GM18951 (cell line): ENCODE measurements around the gene MIB2.

ENCODE experiments used
- POLR2A ChIP-seq: IDR thresholded peaks from 4 replicates; pipeline ENCODE4 v1.6.1; 2011; ENCODE audit warnings: mild to moderate bottlenecking; ENCODE audit not compliant: insufficient read length, insufficient read depth; ENCODE audit errors: extremely low read depth
- in situ Hi-C: fragments of 300-500 bp; cut with MboI; formaldehyde crosslinking; loops from one replicate; pipeline ENCODE4 v1.12.0; 2022; ENCODE audit warnings: low sequenced_read_pairs, mixed read lengths, inconsistent platforms; ENCODE audit not compliant: unreplicated experiment

MIB2 gene

DNA sequence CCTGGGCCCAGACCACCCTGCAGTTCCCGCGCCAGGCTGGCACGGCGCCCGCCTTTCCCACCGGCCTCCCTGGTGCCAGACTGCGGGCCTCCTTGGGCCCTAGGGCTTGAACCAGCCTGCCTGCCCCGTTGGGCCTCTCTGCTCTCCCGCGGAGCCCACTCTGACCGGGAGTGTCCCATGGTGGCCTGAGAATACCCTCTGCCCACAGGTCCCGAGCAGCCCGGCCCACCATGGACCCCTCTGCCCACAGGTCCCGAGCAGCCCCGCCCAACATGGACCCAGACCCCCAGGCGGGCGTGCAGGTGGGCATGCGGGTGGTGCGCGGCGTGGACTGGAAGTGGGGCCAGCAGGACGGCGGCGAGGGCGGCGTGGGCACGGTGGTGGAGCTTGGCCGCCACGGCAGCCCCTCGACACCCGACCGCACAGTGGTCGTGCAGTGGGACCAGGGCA lies 7.9 kb downstream of the MIB2 start:
- in situ Hi-C loops, result no loop called here

DNA sequence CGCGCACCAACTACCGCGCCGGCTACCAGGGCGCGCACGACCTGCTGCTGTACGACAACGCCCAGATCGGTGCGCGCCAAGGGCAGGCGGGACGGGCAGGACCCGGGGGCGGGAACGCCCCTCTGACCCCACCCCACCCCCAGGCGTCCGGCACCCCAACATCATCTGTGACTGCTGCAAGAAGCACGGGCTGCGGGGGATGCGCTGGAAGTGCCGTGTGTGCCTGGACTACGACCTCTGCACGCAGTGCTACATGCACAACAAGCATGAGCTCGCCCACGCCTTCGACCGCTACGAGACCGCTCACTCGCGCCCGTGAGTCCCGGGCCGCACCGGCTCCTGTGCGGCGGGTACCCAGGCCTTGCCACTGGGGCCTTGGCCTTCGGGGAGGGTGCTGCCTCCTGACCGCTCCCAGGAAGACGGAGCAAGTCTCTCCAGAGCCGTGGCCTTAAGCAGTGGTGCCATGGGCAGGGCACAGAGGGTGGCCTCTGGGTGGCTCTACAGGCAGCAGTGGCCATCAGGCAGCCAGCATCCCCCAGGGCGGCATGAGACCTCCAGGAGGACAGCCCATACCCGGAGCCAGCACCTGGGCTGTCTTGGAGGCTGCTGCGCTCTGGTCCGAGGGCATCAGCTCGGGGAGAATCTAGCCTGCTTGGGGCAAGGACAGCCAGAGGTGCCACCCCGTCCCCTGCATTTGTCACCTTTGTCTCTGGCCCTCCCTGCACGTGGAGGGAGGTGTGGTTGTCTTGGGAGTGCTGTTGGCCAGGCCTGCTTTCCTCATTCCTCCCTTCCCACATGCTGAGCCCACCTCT lies 8.5 kb downstream of the MIB2 start:
- in situ Hi-C loops, result no loop called here
- no peak for TF ChIP-seq POLR2A

More for the DNA sequence above, 7.9 kb downstream of the MIB2 start:
- no peak for TF ChIP-seq POLR2A

DNA sequence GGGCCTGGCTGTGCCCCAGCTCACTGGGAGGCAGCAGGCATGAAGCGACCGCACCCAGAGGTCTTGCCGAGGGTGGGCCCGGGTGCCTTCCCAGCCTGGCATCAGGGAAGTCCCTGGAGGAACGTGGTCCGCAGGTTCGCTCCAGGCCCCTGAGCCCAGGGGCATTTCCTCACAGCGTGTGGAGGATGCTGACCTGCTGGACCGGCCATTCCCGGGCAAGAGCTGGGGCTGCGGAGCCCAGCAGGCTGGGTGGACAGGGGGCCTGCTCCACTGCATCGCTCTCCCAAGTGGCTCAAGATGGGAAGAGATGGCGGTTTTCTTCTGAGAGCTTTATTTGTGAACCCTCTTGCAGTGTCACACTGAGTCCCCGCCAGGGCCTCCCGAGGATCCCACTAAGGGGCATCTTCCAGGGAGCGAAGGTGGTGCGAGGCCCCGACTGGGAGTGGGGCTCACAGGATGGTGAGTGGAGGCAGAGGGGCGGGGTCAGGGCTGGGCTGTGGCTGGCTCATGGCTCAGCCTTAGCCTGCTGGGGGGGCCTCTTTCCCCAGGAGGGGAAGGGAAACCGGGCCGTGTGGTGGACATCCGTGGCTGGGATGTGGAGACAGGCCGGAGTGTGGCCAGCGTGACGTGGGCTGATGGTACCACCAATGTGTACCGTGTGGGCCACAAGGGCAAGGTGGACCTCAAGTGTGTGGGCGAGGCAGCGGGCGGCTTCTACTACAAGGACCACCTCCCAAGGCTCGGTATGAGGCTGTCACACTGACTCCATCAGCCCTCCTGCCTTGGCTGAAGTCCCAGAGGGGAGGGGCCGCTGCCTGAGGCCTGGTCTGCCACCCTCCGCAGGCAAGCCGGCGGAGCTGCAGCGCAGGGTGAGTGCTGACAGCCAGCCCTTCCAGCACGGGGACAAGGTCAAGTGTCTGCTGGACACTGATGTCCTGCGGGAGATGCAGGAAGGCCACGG lies 9.4 kb downstream of the MIB2 start:
- no peak for TF ChIP-seq POLR2A
- in situ Hi-C loops, result no loop called here

DNA sequence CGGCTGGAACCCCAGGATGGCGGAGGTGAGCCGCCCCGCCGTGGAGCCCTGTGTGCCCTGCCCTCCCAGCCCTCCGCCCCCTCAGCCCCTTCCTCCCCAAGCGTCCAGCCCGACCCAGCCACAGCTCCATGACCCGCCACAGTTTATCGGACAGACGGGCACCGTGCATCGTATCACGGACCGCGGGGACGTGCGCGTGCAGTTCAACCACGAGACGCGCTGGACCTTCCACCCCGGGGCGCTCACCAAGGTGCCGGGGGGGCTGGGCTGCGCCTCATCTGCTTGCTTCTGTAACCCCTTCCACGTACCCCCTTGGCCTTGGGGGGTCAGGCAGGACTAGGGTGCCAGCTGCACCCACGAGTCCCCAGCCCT lies 10.1 kb downstream of the MIB2 start:
- TF ChIP-seq POLR2A, result no peak
- in situ Hi-C loops, result no loop called here

DNA sequence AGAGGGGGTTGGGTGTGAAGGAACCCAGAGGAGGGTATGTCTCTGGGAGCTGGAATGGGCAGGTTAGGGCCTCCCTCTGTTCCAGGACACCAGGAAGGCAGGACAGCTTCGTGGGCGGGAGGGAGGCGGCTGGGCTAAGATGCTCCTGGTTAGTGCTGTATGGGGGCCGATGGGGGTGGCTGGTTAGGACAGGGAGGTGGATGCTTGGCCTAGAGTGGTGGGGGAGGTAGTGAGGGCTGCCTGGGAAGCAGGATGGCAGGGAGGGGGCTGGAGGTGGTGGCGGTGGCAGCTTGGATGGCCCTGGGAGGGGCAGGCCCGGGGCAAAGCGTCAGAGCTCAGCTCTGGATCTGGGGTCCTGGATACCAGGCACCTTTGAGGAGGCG lies 10.5 kb downstream of the MIB2 start:
- no peak for TF ChIP-seq POLR2A
- in situ Hi-C loops, result no loop called here

DNA sequence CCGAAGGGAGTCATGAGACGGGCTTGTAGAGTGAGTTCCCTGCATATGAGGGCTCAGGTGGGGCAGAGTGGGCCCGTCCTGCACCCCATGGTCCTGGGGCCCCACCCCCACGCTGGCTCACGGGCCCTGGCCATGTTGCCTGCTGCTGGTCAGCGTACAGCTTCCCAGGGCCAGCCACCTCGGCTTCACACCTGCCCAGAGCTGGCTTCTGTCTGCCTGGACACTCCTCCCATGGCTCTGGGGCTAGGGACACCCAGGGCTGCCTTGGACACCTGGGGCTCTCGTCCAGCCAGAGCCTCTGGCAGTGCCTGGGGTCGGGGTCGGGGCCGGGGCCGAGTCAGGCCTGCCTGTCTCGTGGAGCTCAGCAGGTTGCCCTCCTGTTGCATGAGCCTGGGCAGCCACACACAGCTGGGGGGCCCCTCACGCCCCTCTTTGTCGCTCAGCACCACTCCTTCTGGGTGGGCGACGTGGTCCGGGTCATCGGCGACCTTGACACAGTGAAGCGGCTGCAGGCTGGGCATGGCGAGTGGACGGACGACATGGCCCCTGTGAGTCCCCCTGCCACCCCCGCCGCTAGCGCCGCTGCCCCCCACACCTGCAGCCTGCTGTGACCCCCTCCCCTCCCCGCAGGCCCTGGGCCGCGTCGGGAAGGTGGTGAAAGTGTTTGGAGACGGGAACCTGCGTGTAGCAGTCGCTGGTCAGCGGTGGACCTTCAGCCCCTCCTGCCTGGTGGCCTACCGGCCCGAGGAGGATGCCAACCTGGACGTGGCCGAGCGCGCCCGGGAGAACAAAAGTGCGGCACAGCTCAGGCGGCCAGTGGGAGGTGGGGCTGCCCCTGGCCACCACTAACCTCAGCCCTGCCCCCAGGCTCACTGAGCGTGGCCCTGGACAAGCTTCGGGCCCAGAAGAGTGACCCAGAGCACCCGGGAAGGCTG lies 11.2 kb downstream of the MIB2 start:
- in situ Hi-C loops, result no loop called here
- no peak for TF ChIP-seq POLR2A

DNA sequence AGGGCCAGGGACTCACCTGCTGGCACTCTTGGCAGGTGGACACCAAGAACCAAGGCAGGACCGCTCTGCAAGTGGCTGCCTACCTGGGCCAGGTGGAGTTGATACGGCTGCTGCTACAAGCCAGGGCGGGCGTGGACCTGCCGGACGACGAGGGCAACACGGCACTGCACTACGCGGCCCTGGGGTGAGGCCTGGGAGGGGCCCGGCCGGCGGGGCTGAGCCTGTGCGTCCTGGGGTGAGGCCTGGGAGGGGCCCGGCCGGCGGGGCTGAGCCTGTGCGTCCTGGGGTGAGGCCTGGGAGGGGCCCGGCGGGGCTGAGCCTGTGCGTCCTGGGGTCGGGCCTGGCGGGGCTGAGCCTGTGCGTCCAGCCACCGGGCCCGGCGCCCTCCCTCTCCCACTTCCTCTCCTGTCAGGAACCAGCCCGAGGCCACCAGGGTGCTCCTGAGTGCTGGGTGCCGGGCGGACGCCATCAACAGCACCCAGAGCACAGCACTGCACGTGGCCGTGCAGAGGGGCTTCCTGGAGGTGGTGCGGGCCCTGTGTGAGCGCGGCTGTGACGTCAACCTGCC lies 12.0 kb downstream of the MIB2 start:
- no peak for TF ChIP-seq POLR2A
- in situ Hi-C loops, result no loop called here

DNA sequence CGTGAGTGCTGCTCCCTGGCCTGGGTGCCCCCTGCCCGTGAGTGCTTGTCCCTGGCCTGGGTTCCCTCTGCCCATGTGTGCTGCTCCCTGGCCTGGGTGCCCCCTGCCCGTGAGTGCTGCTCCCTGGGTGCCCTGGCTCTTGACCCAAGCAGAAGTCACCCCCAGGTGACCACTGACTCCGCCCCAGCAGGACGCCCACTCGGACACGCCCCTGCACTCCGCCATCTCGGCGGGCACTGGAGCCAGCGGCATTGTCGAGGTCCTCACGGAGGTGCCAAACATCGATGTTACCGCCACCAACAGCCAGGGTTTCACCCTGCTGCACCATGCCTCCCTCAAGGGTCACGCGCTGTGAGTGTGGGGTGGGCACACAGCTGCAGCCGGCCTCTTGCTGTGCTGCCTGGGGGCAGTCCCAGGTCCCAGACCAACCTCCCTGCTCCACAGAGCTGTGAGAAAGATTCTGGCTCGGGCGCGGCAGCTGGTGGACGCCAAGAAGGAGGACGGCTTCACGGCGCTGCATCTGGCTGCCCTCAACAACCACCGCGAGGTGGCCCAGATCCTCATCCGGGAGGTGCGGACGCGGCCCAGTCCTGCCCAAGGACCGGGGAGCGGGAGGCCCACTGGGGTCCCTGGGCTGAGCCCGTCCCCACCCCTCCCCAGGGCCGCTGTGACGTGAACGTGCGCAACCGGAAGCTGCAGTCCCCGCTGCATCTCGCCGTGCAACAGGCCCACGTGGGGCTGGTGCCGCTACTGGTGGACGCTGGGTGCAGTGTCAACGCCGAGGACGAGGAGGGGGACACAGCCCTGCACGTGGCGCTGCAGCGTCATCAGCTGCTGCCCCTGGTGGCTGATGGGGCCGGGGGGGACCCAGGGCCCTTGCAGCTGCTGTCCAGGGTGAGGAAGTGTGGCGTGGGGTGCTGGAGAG lies 12.8 kb downstream of the MIB2 start:
- no peak for TF ChIP-seq POLR2A
- in situ Hi-C loops, result no loop called here

DNA sequence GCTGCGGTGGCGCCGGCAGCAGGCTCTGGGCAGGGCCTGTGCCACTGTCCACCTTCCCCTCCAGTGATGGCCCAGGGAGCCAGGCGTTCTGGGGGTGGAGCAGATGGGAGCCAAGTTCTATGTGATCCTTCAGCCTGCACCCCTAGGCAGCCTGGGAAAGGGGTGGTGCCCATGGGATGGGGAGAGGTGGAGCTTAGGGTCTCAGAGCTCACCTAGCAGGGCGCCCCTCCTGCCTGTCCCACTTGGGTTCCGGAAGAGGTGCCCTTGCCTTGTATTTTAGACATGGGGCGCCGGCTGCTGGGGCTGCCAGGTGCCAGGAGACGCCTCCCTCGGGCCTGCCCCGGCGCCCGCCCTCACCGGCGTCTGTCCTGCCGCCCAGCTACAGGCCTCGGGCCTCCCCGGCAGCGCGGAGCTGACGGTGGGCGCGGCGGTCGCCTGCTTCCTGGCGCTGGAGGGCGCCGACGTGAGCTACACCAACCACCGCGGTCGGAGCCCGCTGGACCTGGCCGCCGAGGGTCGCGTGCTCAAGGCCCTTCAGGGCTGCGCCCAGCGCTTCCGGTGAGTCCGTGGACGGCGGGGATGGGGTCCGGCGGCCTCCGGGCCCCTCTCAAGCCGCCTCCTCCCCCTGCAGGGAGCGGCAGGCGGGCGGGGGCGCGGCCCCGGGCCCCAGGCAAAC lies 13.6 kb downstream of the MIB2 start:
- in situ Hi-C loops, result no loop called here

DNA sequence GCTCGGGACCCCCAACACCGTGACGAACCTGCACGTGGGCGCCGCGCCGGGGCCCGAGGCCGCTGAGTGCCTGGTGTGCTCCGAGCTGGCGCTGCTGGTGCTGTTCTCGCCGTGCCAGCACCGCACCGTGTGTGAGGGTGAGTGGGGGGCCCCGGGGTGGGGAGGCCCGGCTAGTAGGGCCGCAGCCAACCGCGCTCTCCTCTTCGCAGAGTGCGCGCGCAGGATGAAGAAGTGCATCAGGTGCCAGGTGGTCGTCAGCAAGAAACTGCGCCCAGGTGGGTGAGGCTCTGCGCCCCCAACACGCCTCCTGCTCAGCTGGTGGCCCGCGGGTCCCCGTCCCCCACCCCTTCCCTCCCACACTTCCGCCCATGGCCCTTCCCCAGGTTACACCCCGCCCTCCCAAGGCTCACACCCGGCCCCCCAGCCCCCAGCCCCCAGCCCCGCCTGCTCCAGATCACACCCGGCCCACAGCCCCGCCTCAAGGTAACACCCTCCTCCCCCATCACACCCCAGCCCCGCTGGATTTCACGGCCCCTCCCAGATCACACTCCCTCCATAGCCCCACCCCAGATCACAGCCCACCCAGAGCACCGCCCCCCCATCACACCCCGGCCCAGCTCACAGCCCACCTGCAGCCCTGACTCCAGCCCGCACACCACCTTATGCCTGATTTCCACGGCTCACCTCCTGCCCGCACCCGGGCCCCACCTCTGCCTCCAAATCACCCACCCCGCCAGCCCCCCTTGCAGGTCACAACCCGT lies 14.3 kb downstream of the MIB2 start:
- in situ Hi-C loops, result no loop called here
- TF ChIP-seq POLR2A, result no peak

More for the DNA sequence above, 13.6 kb downstream of the MIB2 start:
- TF ChIP-seq POLR2A, result no peak
